Parathyroid adenoma (tissue), 2 donors: ENCODE measurements around the gene SEC63.
"Not testable (repeated sequence)": the region's sequence is repeated elsewhere in the genome, so short reads cannot be mapped to it uniquely, and the experiment has no call there.

Experiments used
- H2AFZ ChIP-seq: fragments of 300-600 bp; sonication (generic); one replicate; pipeline ENCODE4 v1.7.0; 2017; ENCODE audit warnings: antibody characterized with exemption, mild to moderate bottlenecking
- H3K27ac ChIP-seq: fragments of 300-600 bp; sonication (generic); one replicate; pipeline ENCODE4 v1.7.0; 2017
- H3K27me3 ChIP-seq: fragments of 300-600 bp; sonication (generic); one replicate; pipeline ENCODE4 v1.7.0; 2017; ENCODE audit warnings: low read length; ENCODE audit not compliant: control insufficient read depth, insufficient read depth
- H3K36me3 ChIP-seq: fragments of 300-600 bp; sonication (generic); one replicate; pipeline ENCODE4 v1.7.0; 2017; ENCODE audit warnings: low read length; ENCODE audit not compliant: control insufficient read depth, insufficient read depth
- H3K4me1 ChIP-seq: fragments of 300-600 bp; sonication (generic); one replicate; pipeline ENCODE4 v1.7.0; 2017; ENCODE audit warnings: control low read depth
- H3K4me2 ChIP-seq: fragments of 300-600 bp; sonication (generic); one replicate; pipeline ENCODE4 v1.7.0; 2017; ENCODE audit warnings: low read length
- H3K4me3 ChIP-seq: fragments of 300-600 bp; sonication (generic); one replicate; pipeline ENCODE4 v1.7.0; 2017; ENCODE audit warnings: low read depth, low read length
- H3K79me2 ChIP-seq: fragments of 300-600 bp; sonication (generic); one replicate; pipeline ENCODE4 v1.7.0; 2017; ENCODE audit warnings: control low read depth
- H3K9ac ChIP-seq: fragments of 300-600 bp; sonication (generic); one replicate; pipeline ENCODE4 v1.7.0; 2017; ENCODE audit warnings: mild to moderate bottlenecking
- H3K9me3 ChIP-seq: fragments of 300-600 bp; sonication (generic); one replicate; pipeline ENCODE4 v1.7.0; 2017; ENCODE audit warnings: low read length; ENCODE audit not compliant: control insufficient read depth
- CTCF ChIP-seq: fragments of 300-600 bp; sonication (generic); IDR thresholded peaks from one replicate; pipeline ENCODE4 v1.7.0; 2017; ENCODE audit warnings: antibody characterized with exemption, mild to moderate bottlenecking
- donor health status: primary hyperparathyroidism.

The SEC63 gene

DNA sequence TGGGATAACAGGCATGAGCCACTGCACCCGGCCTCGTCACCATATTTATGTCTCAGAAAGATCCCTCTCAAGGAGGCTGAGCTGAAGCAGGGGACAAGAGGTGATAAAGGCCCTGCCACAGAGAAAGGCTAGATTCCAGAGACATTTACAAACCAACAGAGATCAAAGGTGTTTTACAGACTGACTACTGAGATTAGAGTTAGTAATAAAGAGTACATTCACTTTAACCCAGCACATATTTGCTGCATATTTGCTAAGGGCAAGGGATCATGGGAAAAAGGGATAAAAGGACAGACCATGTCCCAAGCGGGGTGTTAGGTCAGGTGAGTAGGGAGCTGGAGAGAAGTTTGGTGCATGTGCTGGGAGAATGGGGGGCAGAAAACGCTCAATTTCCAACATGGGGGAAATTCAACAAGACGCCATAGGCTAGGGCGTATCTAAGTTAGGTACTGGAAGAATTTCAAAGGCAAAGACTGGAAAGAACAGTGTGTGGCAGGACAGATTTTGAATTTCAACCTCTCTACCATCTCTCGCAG lies 43.8 kb upstream of the SEC63 start:
- Histone ChIP-seq H3K27ac (no peak overlapping the region), H3K9me3 (no peaks in the 10 kb centered on the region), H2AFZ (no peak overlapping the region), H3K4me1 (no peaks in the 10 kb centered on the region), H3K36me3 (no peaks in the 10 kb centered on the region), H3K9ac (no peak overlapping the region), H3K4me3 (no peak overlapping the region), H3K27me3 (no peaks in the 10 kb centered on the region), H3K4me2 (no peak overlapping the region), H3K79me2 (no peaks in the 10 kb centered on the region)
- TF ChIP-seq CTCF: no peak

DNA sequence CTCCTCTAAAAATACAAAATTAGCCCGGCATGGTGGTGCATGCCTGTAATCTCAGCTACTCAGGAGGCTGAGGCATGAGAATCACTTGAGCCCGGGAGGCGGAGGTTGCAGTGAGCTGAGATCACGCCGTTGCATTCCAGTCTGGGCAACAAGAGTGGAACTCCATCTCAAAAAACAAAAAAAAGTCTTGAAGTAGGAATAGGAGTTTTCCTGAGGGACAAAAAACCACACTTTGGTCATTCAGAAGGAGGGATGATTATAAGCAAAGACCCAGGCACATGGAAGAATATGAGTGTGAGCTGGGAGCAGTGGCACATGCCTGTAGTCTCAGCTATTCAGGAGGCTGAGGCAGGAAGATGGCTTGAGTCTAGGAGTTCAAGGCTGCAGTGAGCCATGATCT lies 42.3 kb upstream of the SEC63 start:
- H3K9me3 ChIP-seq, H3K36me3 ChIP-seq, H3K27me3 ChIP-seq, H3K4me1 ChIP-seq, H2AFZ ChIP-seq, H3K4me2 ChIP-seq, H3K9ac ChIP-seq, H3K27ac ChIP-seq, H3K79me2 ChIP-seq, H3K4me3 ChIP-seq: not testable (repeated sequence)

GRCh38 chr6:107999341-107999740 lies 41.3 kb upstream of the SEC63 start:
- Histone ChIP-seq H3K27me3 (no peaks in the 10 kb centered on the region), H3K36me3 (no peaks in the 10 kb centered on the region), H2AFZ (no peak overlapping the region), H3K9ac (no peak overlapping the region), H3K79me2 (no peaks in the 10 kb centered on the region), H3K4me3 (no peak overlapping the region), H3K9me3 (no peaks in the 10 kb centered on the region), H3K4me1 (no peaks in the 10 kb centered on the region), H3K4me2 (no peak overlapping the region), H3K27ac (no peak overlapping the region)
- TF ChIP-seq CTCF: no peak

- Histone ChIP-seq H3K79me2 (no peaks in the 10 kb centered on the region), H3K4me3 (no peak overlapping the region), H2AFZ (no peak overlapping the region), H3K9me3 (no peaks in the 10 kb centered on the region), H3K27ac (no peak overlapping the region), H3K9ac (no peak overlapping the region), H3K36me3 (no peaks in the 10 kb centered on the region), H3K4me1 (no peaks in the 10 kb centered on the region), H3K27me3 (no peaks in the 10 kb centered on the region), H3K4me2 (no peak overlapping the region)
- no peak for TF ChIP-seq CTCF
Observed at GRCh38 chr6:107991772-107992550, 34.0 kb upstream of the SEC63 start.

GRCh38 chr6:107991061-107991460 lies 33.1 kb upstream of the SEC63 start:
- Histone ChIP-seq H3K27me3 (no peaks in the 10 kb centered on the region), H3K4me1 (no peaks in the 10 kb centered on the region), H3K4me2 (no peak overlapping the region), H2AFZ (no peak overlapping the region), H3K36me3 (no peaks in the 10 kb centered on the region), H3K9ac (no peak overlapping the region), H3K9me3 (no peaks in the 10 kb centered on the region), H3K27ac (no peak overlapping the region), H3K4me3 (no peak overlapping the region), H3K79me2 (no peaks in the 10 kb centered on the region)
- no peak for TF ChIP-seq CTCF

GRCh38 chr6:107990587-107990986 lies 32.6 kb upstream of the SEC63 start:
- H3K9ac ChIP-seq, H3K79me2 ChIP-seq, H3K4me2 ChIP-seq, H3K27me3 ChIP-seq, H3K27ac ChIP-seq, H3K36me3 ChIP-seq, H3K4me3 ChIP-seq, H3K4me1 ChIP-seq, H2AFZ ChIP-seq, H3K9me3 ChIP-seq: not testable (repeated sequence)
